ENCODE measurements around the gene KCNJ18. TPM values are rescaled to one million over a fixed set of nuclear protein-coding genes. Genes with fewer than 3 reads are reported as not detected.
"Not testable (repeated sequence)": the region's sequence is repeated elsewhere in the genome, so short reads cannot be mapped to it uniquely, and the experiment has no call there.

Gene KCNJ18
- total and polyA plus RNA-seq, 2 of the 13 experiments (the other 11 are each of a cell fraction or from before 2014, with no cell fraction given): not detected

- not testable (repeated sequence) for FAIRE-seq; BruUV-seq (replicated peaks)
- 23% methylated on average over 8 of the region's 15 CpGs for WGBS (ENCODE audit: low lambda C conversion rate)
Observed at GRCh38 chr17:21749696-21750531, 57.6 kb downstream of the KCNJ18 start.

DNA sequence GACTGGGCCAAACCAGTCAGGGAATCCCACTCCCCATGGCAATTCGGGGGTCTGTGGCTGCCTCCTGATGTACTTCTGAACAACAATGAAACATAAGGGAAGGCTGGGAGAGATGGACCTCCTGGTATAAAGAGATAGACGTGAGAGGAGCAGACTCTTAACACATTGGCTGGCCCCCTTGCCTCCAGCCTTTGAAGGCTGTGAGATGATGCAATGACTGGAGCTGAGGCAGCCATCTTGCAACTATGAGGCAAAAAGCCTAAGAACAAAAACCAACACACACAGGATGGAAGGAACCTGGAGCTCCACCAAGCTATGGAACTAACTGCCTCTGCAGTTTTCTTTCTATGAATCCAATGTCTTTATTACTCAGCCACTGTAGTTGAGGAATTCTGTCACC lies 58.8 kb downstream of the KCNJ18 start:
- H3K79me2 ChIP-seq (ENCODE audit: insufficient read depth, low read length); FAIRE-seq; H3K9ac ChIP-seq (ENCODE audit: insufficient read depth, low read depth, low read length); H3K4me2 ChIP-seq (ENCODE audit: low read depth, low read length); H3K4me3 ChIP-seq (replicated peaks in 1 of 3; ENCODE audit: insufficient read depth in 1 of 3, low read depth in 2 of 3, low read length in 3 of 3); BruUV-seq (replicated peaks); H3K27ac ChIP-seq (ENCODE audit: extremely low read length, insufficient read depth, low read length); ATAC-seq; H4K20me1 ChIP-seq (ENCODE audit: insufficient read depth, low read length); H3K27me3 ChIP-seq (ENCODE audit: control insufficient read depth in 1 of 2, insufficient read depth in 2 of 2, low read length in 2 of 2); POLR2A ChIA-PET; H3K36me3 ChIP-seq (replicated peaks in 1 of 2; ENCODE audit: control insufficient read depth in 1 of 2, insufficient read depth in 2 of 2, low read length in 2 of 2); intact Hi-C loops (cut with micrococcal nuclease; ENCODE audit: unreplicated experiment); DNase-seq (ENCODE audit: low spot score); H3K9me3 ChIP-seq (ENCODE audit: low read length); CTCF ChIA-PET (ENCODE audit: low intra/inter-chr PET ratio, low total read pairs); H2AFZ ChIP-seq (ENCODE audit: low read length); H3K4me1 ChIP-seq (ENCODE audit: insufficient read depth, low read length): not testable (repeated sequence)
- in situ Hi-C loops (cut with HindIII; ENCODE audit: extremely low pct_ligation_motif_present, low pct_unique_long_range_greater_than_20kb): loop anchor here (25.0 kb wide), 1 partner anchor 439 kb away; no protein-coding TSS in a partner anchor
- 0% methylated on average over 2 of the region's 2 CpGs for WGBS (ENCODE audit: low lambda C conversion rate)
- TF ChIP-seq CEBPB (IDR thresholded peaks at IDR 0.05; ENCODE audit: borderline replicate concordance, low read depth, low read length): peak; percentile 19; the same call in 1 of the 2 replicates

More at GRCh38 chr17:21749696-21750531, 57.6 kb downstream of the KCNJ18 start:
- H3K79me2 ChIP-seq (ENCODE audit: insufficient read depth, low read length); H3K9ac ChIP-seq (ENCODE audit: insufficient read depth, low read depth, low read length); H4K20me1 ChIP-seq (ENCODE audit: insufficient read depth, low read length); H3K36me3 ChIP-seq (replicated peaks in 1 of 2; ENCODE audit: control insufficient read depth in 1 of 2, insufficient read depth in 2 of 2, low read length in 2 of 2); DNase-seq (ENCODE audit: low spot score); POLR2A ChIA-PET; H3K27me3 ChIP-seq (ENCODE audit: control insufficient read depth in 1 of 2, insufficient read depth in 2 of 2, low read length in 2 of 2); H2AFZ ChIP-seq (ENCODE audit: low read length); H3K4me3 ChIP-seq (replicated peaks in 1 of 3; ENCODE audit: insufficient read depth in 1 of 3, low read depth in 2 of 3, low read length in 3 of 3); intact Hi-C loops (cut with micrococcal nuclease; ENCODE audit: unreplicated experiment); CTCF ChIA-PET (ENCODE audit: low intra/inter-chr PET ratio, low total read pairs); H3K9me3 ChIP-seq (ENCODE audit: low read length); H3K4me1 ChIP-seq (ENCODE audit: insufficient read depth, low read length); H3K27ac ChIP-seq (ENCODE audit: extremely low read length, insufficient read depth, low read length); H3K4me2 ChIP-seq (ENCODE audit: low read depth, low read length): not testable (repeated sequence)
- ATAC-seq: peak; percentile 57
- in situ Hi-C loops (cut with HindIII; ENCODE audit: extremely low pct_ligation_motif_present, low pct_unique_long_range_greater_than_20kb): loop anchor here (25.0 kb wide), 1 partner anchor 438 kb away; no protein-coding TSS in a partner anchor

All from HepG2 (cell line).